NCI-H1417 treated with DMSO at 0.1 percent for 48 hours (cell line): ENCODE data around the gene CACNG7.

Experiments used
- DNase-seq: peaks from one replicate; lab custom pipeline; 2025; lab: John Stamatoyannopoulos, UW

Gene CACNG7

GRCh38 chr19:53879140-53880081 lies 29.7 kb upstream of the CACNG7 start:
- no peak for DNase-seq

GRCh38 chr19:53880711-53881481 lies 28.2 kb upstream of the CACNG7 start:
- DNase-seq: no peak

GRCh38 chr19:53881482-53882390 lies 27.3 kb upstream of the CACNG7 start, which contains the start of gene PRKCG:
PRKCG (plus strand) TSS chr19:53882197; CDS start chr19:53882495, 298 bp downstream.
- DNase-seq: no peak

GRCh38 chr19:53882391-53883050 lies 26.6 kb upstream of the CACNG7 start:
- no peak for DNase-seq

GRCh38 chr19:53883231-53883661 lies 25.8 kb upstream of the CACNG7 start:
- no peak for DNase-seq

GRCh38 chr19:53883741-53884140 lies 25.3 kb upstream of the CACNG7 start:
- DNase-seq: no peak

- DNase-seq: no peak
These were observed 24.8 kb upstream of the CACNG7 start for GRCh38 chr19:53884256-53884655.

GRCh38 chr19:53885036-53885435 lies 24.0 kb upstream of the CACNG7 start:
- no peak for DNase-seq

GRCh38 chr19:53892301-53892980 lies 16.6 kb upstream of the CACNG7 start:
- no peak for DNase-seq

GRCh38 chr19:53892981-53893325 lies 16.1 kb upstream of the CACNG7 start:
- DNase-seq: no peak

GRCh38 chr19:53894707-53895106 lies 14.4 kb upstream of the CACNG7 start:
- DNase-seq: no peak

GRCh38 chr19:53896682-53897081 lies 12.4 kb upstream of the CACNG7 start:
- no peak for DNase-seq

- DNase-seq: no peak
These were observed 11.6 kb upstream of the CACNG7 start for GRCh38 chr19:53897459-53897858.

- no peak for DNase-seq
These were observed 10.9 kb upstream of the CACNG7 start for GRCh38 chr19:53898166-53898565.

- DNase-seq: no peak
These were observed 10.3 kb upstream of the CACNG7 start for GRCh38 chr19:53898636-53899341.

GRCh38 chr19:53900191-53900860 lies 8.8 kb upstream of the CACNG7 start:
- no peak for DNase-seq

GRCh38 chr19:53903055-53903680 lies 5.9 kb upstream of the CACNG7 start:
- DNase-seq: no peak

GRCh38 chr19:53904909-53905308 lies 4.2 kb upstream of the CACNG7 start:
- DNase-seq: no peak

- no peak for DNase-seq
These were observed 3.3 kb upstream of the CACNG7 start for GRCh38 chr19:53905787-53906186.
